KMS-11 (cell line): ENCODE data around the gene TTC16.

ENCODE experiments used
- H2AFZ ChIP-seq: fragments of 200-600 bp; sonication (generic); 2 replicates; pipeline ENCODE4 v1.6.1; 2016; ENCODE audit warnings: antibody characterized with exemption, mixed run types, low read depth
- H3K27ac ChIP-seq: fragments of 200-600 bp; sonication (generic); 2 replicates; pipeline ENCODE4 v1.6.1; 2016; ENCODE audit warnings: mild to moderate bottlenecking, mixed run types
- H3K27me3 ChIP-seq: fragments of 200-600 bp; sonication (generic); 2 replicates; pipeline ENCODE4 v1.6.1; 2017; ENCODE audit warnings: mild to moderate bottlenecking, low read depth, mixed run types, moderate library complexity; ENCODE audit not compliant: insufficient read depth
- H3K36me3 ChIP-seq: fragments of 200-600 bp; sonication (generic); 2 replicates; pipeline ENCODE4 v1.6.1; 2017; ENCODE audit warnings: mild to moderate bottlenecking, mixed run types; ENCODE audit not compliant: insufficient read depth
- H3K4me1 ChIP-seq: fragments of 200-600 bp; sonication (generic); 2 replicates; pipeline ENCODE4 v1.6.1; 2016; ENCODE audit warnings: mild to moderate bottlenecking, low read depth, mixed run types; ENCODE audit not compliant: poor library complexity, severe bottlenecking
- H3K4me2 ChIP-seq: fragments of 200-600 bp; sonication (generic); 2 replicates; pipeline ENCODE4 v1.7.0; 2016; ENCODE audit warnings: mild to moderate bottlenecking, mixed run types
- H3K4me3 ChIP-seq: fragments of 200-600 bp; sonication (generic); IDR thresholded peaks from 2 replicates; pipeline ENCODE4 v1.6.1; 2017; ENCODE audit warnings: low read depth, low read length, mixed read lengths; ENCODE audit not compliant: insufficient read depth
- H3K79me2 ChIP-seq: fragments of 200-600 bp; sonication (generic); 2 replicates; pipeline ENCODE4 v1.6.1; 2016; ENCODE audit warnings: low read depth, mixed run types; ENCODE audit not compliant: insufficient read depth
- H3K9ac ChIP-seq: fragments of 200-600 bp; sonication (generic); 2 replicates; pipeline ENCODE4 v1.6.1; 2016; ENCODE audit warnings: mild to moderate bottlenecking, mixed run types
- H4K20me1 ChIP-seq: fragments of 200-600 bp; sonication (generic); 2 replicates; pipeline ENCODE4 v1.6.1; 2016; ENCODE audit warnings: mild to moderate bottlenecking, mixed run types; ENCODE audit not compliant: insufficient read depth
- CTCF ChIP-seq: fragments of 200-600 bp; sonication (generic); conservative IDR thresholded peaks from 2 replicates; pipeline ENCODE4 v1.6.1; 2017; ENCODE audit warnings: low read depth, mild to moderate bottlenecking, antibody characterized with exemption, low read length, moderate library complexity, mixed read lengths

TTC16 gene

GRCh38 chr9:127734247-127734746, 18.4 kb downstream of the TTC16 start:
- peak overlapping the region; percentile 82 for H3K27ac ChIP-seq
- no peaks in the 10 kb centered on the region for H4K20me1 ChIP-seq
- no peak overlapping the region for H3K4me3 ChIP-seq
- H3K9ac ChIP-seq, result peak overlapping the region; percentile 80
- H2AFZ ChIP-seq, result peak overlapping the region; percentile 87
- peak overlapping the region; percentile 93 for H3K4me2 ChIP-seq
- H3K4me1 ChIP-seq, result peaks cover 19% of the 10 kb centered on the region
- no peaks in the 10 kb centered on the region for H3K79me2 ChIP-seq
- peak; percentile 95; the same call in 1 of the 2 replicates for TF ChIP-seq CTCF
- no peaks in the 10 kb centered on the region for H3K27me3 ChIP-seq
- H3K36me3 ChIP-seq, result no peaks in the 10 kb centered on the region

DNA sequence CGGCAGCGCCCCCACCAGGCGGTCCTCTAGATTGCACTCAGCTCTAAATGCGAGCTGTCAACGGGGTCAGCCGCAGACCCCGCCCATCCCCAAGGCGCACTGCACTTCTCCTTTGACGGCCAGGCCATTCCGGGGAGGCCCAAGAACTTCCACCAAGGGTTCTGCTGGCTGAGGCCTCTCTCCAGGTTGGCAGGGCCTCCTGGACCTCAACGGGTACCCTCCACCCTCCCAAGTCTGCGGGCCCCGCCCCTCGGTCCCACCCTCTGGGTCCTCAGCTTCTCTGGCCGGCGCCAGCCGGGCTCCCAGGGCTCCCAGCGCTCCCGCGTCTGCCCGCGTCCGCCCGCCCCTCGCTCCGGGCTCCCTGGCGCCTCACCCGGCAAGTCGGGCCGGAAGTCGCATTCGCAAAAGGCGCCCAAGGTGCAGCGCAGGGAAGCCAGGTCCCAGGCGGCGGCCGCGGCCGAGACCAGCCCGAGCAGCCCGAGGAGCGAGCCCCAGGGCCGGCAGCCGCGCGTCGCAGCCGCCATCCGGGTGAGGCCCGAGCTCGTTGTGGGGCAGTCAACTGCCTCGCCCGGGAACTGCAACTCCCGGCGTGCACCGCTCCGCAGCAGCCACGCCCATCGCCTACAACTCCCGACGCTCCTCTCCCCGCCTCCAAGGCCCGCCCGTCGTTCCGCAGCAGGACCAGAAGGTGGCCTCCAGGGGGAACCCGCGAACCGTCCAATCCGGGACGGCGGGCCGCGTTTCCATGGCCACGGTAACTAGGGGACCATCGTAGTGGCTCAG, 19.1 kb downstream of the TTC16 start, which contains the start of gene TOR2A:
TOR2A (minus strand) TSS at position 548 of the 783 bp plus-strand sequence; CDS start at position 524, 24 bp downstream.
- Histone ChIP-seq H2AFZ (peak within 1 kb of the TSS; percentile 87), H3K4me1 (peaks cover 19% of the 10 kb centered on the region), H3K27me3 (no peaks in the 10 kb centered on the region), H3K27ac (peak within 1 kb of the TSS; percentile 82), H3K4me3 (no peak within 1 kb of the TSS), H3K79me2 (no peaks in the 10 kb centered on the region), H3K9ac (peak within 1 kb of the TSS; percentile 80), H4K20me1 (no peaks in the 10 kb centered on the region), H3K4me2 (peak within 1 kb of the TSS; percentile 93), H3K36me3 (no peaks in the 10 kb centered on the region)
- TF ChIP-seq CTCF, result peak; percentile 18

DNA sequence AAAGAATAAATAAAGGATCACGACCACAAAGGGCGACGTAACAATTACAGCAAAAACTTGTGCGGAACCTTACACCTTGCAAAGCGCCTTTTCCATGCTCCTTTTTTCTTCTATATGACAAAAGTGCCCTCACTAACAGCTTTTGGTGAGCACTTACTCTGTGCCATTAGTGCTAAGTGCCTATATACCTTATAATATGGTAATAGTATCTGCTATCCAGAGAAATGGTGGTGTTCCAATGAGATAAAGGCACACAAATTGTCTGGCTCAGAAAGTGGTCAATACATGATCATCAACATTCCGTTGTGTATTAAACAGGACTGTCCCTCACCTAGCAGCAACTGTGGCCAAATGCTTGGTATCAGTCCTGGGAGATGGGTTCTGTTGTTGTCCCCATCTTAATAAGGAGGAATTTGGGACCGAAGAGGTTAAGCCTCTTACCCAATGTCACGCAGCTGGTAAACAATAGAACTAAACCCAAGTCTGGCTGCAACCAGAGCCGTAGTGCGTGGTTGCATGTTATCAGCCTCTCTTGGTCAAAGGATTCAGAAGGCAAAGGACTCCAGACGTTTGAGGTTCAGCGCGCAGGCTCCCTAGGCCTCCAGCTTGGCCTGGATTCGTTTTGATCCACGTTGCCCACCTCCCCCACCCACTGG, 19.8 kb downstream of the TTC16 start:
- peak; percentile 64; the same call in 1 of the 2 replicates for TF ChIP-seq CTCF
- Histone ChIP-seq H3K27ac (peak overlapping the region; percentile 66), H4K20me1 (no peaks in the 10 kb centered on the region), H3K4me2 (peak overlapping the region; percentile 67), H3K4me3 (no peak overlapping the region), H3K36me3 (no peaks in the 10 kb centered on the region), H3K9ac (peak overlapping the region; percentile 26), H3K4me1 (peaks cover 19% of the 10 kb centered on the region), H3K79me2 (no peaks in the 10 kb centered on the region), H2AFZ (no peak overlapping the region), H3K27me3 (no peaks in the 10 kb centered on the region)

DNA sequence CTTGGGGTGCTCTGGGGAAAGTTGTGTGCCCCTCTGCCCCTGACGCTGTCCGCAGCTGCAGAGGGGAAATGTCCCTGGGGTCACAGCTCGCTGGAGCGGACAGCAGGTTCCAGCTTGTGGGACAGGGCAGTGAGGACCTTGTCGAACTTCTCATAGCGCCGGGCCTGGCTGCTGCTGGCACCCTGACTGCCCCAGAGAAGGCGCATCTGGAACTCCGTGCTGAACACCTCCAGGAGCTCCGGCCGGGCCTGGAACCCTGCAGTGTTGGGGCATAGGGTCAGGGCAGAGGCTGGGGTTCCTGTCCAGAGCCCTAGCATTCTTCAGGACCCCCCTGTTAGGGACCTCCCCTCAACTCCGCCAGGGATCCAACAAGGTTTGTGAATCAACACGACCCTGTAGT, 22.8 kb downstream of the TTC16 start:
- H4K20me1 ChIP-seq, result no peaks in the 10 kb centered on the region
- H3K4me1 ChIP-seq, result peaks cover 19% of the 10 kb centered on the region
- H3K36me3 ChIP-seq, result no peaks in the 10 kb centered on the region
- no peaks in the 10 kb centered on the region for H3K27me3 ChIP-seq
- no peak overlapping the region for H3K4me3 ChIP-seq
- no peaks in the 10 kb centered on the region for H3K79me2 ChIP-seq
- no peak for TF ChIP-seq CTCF
- no peak overlapping the region for H3K27ac ChIP-seq
- H2AFZ ChIP-seq, result no peak overlapping the region
- no peak overlapping the region for H3K9ac ChIP-seq
- H3K4me2 ChIP-seq, result no peak overlapping the region
